Mucosa of rectum (tissue), 2 donors: ENCODE results near the gene ATP2B2.

Source experiments
- H3K27ac ChIP-seq, 2 donors: one replicate each; pipeline ENCODE4 v1.7.0; 2013; ENCODE audit warnings: inconsistent platforms in 2 of 2, low read depth in 2 of 2, low read length in 2 of 2
- H3K27me3 ChIP-seq, 2 donors: one replicate each; pipeline ENCODE4 v1.7.0; 2013; ENCODE audit warnings: low read length in 2 of 2; ENCODE audit not compliant: control insufficient read depth in 2 of 2, insufficient read depth in 2 of 2
- H3K36me3 ChIP-seq, 2 donors: one replicate each; pipeline ENCODE4 v1.7.0; 2013; ENCODE audit warnings: low read length in 2 of 2; ENCODE audit not compliant: control insufficient read depth in 2 of 2, insufficient read depth in 2 of 2
- H3K4me1 ChIP-seq, 2 donors: one replicate each; pipeline ENCODE4 v1.7.0; 2013; ENCODE audit warnings: low read length in 2 of 2, mild to moderate bottlenecking in 1 of 2; ENCODE audit not compliant: control insufficient read depth in 2 of 2, insufficient read depth in 2 of 2
- H3K4me3 ChIP-seq, 2 donors: one replicate each; pipeline ENCODE4 v1.7.0; 2013; ENCODE audit warnings: low read length in 2 of 2
- H3K9ac ChIP-seq, 2 donors: one replicate each; pipeline ENCODE4 v1.7.0; 2013; ENCODE audit warnings: low read length in 2 of 2, low read depth in 1 of 2, mild to moderate bottlenecking in 1 of 2
- H3K9me3 ChIP-seq, 2 donors: one replicate each; pipeline ENCODE4 v1.7.0; 2013; ENCODE audit warnings: low read length in 2 of 2; ENCODE audit not compliant: control insufficient read depth in 2 of 2
- donor health status: healthy.
- donor health status: Normal muscosa, but diverticular disease.

ATP2B2 gene

GRCh38 chr3:10319251-10319650 lies 186.1 kb downstream of the ATP2B2 start:
- Histone ChIP-seq H3K36me3 (peaks cover 37 to 39% of the 10 kb centered on the region in 2 donors), H3K4me3 (peak overlapping the region; percentile 43 to 80), H3K4me1 (peaks cover 9 to 11% of the 10 kb centered on the region in 2 donors), H3K9me3 (no peaks in the 10 kb centered on the region), H3K9ac (peak overlapping the region in 1 of 2 donors; percentile 9), H3K27ac (no peak overlapping the region), H3K27me3 (no peaks in the 10 kb centered on the region)

GRCh38 chr3:10317961-10318350 lies 187.4 kb downstream of the ATP2B2 start:
- Histone ChIP-seq H3K36me3 (peaks cover 48 to 49% of the 10 kb centered on the region in 2 donors), H3K9ac (no peak overlapping the region), H3K9me3 (no peaks in the 10 kb centered on the region), H3K4me1 (peaks cover 9 to 11% of the 10 kb centered on the region in 2 donors), H3K27me3 (no peaks in the 10 kb centered on the region), H3K27ac (no peak overlapping the region), H3K4me3 (no peak overlapping the region)

DNA sequence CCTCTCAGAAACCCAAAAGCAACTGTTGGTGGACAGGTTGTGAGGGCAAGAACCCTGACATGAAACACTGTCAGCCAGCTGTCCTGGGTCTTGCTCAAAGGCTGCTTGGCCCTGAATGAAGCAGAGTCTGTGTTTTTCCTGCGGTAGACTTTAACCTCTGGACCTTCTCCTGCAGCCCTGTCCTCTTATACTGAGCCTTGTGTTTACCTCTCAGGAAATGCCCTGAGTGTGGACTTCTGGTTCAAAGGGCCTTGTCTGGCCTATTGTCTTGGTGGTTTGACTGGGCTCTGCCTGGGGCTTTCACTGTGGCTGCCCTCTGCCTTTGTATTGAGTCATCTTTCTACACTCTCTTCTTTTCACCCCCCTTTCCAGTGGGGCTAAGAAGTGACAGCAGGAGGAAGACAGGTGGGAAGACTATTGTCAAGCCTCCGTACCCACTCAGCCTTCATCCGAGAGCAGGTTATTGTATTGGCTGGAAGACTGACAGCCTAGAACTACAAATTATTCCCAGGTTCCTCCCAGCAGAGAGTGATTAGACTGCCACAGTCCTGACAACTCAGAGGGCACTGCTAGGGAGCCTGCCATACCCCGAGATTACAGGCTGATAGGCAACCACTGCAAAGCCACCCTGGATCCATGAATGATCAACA lies 187.9 kb downstream of the ATP2B2 start:
- no peak overlapping the region for H3K9ac ChIP-seq

GRCh38 chr3:10315771-10316344 lies 189.5 kb downstream of the ATP2B2 start:
- H3K27me3 ChIP-seq, result no peaks in the 10 kb centered on the region
- H3K9me3 ChIP-seq, result no peaks in the 10 kb centered on the region
- peaks cover 9 to 11% of the 10 kb centered on the region in 2 donors for H3K4me1 ChIP-seq
- peaks cover 63 to 68% of the 10 kb centered on the region in 2 donors for H3K36me3 ChIP-seq
- no peak overlapping the region for H3K4me3 ChIP-seq
- no peak overlapping the region for H3K9ac ChIP-seq
- no peak overlapping the region for H3K27ac ChIP-seq

More for the DNA sequence above, 187.9 kb downstream of the ATP2B2 start:
- H3K36me3 ChIP-seq, result peaks cover 54% of the 10 kb centered on the region in 2 donors
- no peaks in the 10 kb centered on the region for H3K27me3 ChIP-seq
- H3K27ac ChIP-seq, result no peak overlapping the region
- H3K4me1 ChIP-seq, result peaks cover 9 to 11% of the 10 kb centered on the region in 2 donors
- H3K9me3 ChIP-seq, result no peaks in the 10 kb centered on the region
- H3K4me3 ChIP-seq, result no peak overlapping the region

DNA sequence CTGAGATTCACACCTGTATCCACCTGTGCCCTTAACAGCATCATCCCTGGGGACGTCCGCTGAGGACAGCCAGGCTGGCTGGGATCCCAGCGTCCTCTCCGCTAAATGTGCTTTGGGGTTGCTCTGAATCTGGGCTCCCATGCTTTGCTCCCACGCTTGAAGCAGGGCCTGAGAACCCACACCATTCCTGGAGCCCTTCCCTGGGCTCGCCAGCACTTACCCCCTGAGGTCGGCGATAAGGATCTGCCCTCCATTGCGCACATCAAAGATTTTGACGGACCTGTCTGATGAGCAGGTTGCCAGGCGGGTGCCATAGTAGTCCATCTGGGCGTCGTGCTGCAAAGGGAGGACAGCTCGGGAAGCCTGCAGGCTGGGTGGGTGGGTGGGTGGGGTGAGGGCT lies 190.3 kb downstream of the ATP2B2 start:
- H3K9me3 ChIP-seq, result no peaks in the 10 kb centered on the region
- H3K4me1 ChIP-seq, result peaks cover 6 to 9% of the 10 kb centered on the region in 2 donors
- H3K9ac ChIP-seq, result no peak overlapping the region
- no peak overlapping the region for H3K27ac ChIP-seq
- H3K27me3 ChIP-seq, result no peaks in the 10 kb centered on the region
- no peak overlapping the region for H3K4me3 ChIP-seq
- H3K36me3 ChIP-seq, result peaks cover 66 to 74% of the 10 kb centered on the region in 2 donors

DNA sequence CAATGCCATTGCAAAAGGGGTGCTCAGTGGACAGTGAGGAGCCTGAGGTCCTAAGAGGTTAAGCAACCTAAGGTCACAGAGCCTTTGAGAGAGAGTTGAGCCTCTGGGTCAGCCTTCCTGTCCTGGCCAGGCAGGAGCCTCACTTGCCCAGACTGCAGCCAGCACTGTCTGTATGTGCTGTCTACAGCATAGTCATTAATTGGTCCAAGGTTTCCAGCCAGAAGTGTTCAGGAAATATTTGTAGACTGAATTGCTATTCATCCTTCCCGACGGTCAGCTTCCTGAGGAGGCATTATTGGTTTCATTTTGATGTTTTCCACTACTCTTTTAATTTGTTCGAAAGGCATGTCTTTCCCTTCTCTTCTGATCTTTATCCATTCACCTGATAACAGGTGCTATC lies 192.5 kb downstream of the ATP2B2 start:
- peaks cover 67 to 79% of the 10 kb centered on the region in 2 donors for H3K36me3 ChIP-seq
- no peaks in the 10 kb centered on the region for H3K9me3 ChIP-seq

GRCh38 chr3:10312391-10312790 lies 193.0 kb downstream of the ATP2B2 start:
- no peak overlapping the region for H3K9ac ChIP-seq
- no peak overlapping the region for H3K4me3 ChIP-seq
- peaks cover 65 to 77% of the 10 kb centered on the region in 2 donors for H3K36me3 ChIP-seq
- H3K27ac ChIP-seq, result no peak overlapping the region
- H3K9me3 ChIP-seq, result no peaks in the 10 kb centered on the region
- no peaks in the 10 kb centered on the region for H3K27me3 ChIP-seq
- no peaks in the 10 kb centered on the region for H3K4me1 ChIP-seq

More for the DNA sequence above, 192.5 kb downstream of the ATP2B2 start:
- Histone ChIP-seq H3K9ac (no peak overlapping the region), H3K4me3 (no peak overlapping the region), H3K27me3 (no peaks in the 10 kb centered on the region), H3K4me1 (no peaks in the 10 kb centered on the region), H3K27ac (no peak overlapping the region)

GRCh38 chr3:10311710-10312109 lies 193.7 kb downstream of the ATP2B2 start:
- no peak overlapping the region for H3K9ac ChIP-seq
- H3K36me3 ChIP-seq, result peaks cover 62 to 73% of the 10 kb centered on the region in 2 donors
- no peak overlapping the region for H3K27ac ChIP-seq

GRCh38 chr3:10310578-10310977 lies 194.8 kb downstream of the ATP2B2 start:
- no peaks in the 10 kb centered on the region for H3K27me3 ChIP-seq
- H3K9ac ChIP-seq, result no peak overlapping the region
- H3K9me3 ChIP-seq, result no peaks in the 10 kb centered on the region
- no peak overlapping the region for H3K4me3 ChIP-seq
- no peaks in the 10 kb centered on the region for H3K4me1 ChIP-seq
- H3K36me3 ChIP-seq, result peaks cover 63 to 72% of the 10 kb centered on the region in 2 donors
- no peak overlapping the region for H3K27ac ChIP-seq

More at GRCh38 chr3:10311710-10312109, 193.7 kb downstream of the ATP2B2 start:
- Histone ChIP-seq H3K27me3 (no peaks in the 10 kb centered on the region), H3K4me1 (no peaks in the 10 kb centered on the region), H3K4me3 (no peak overlapping the region), H3K9me3 (no peaks in the 10 kb centered on the region)

GRCh38 chr3:10309736-10310135 lies 195.7 kb downstream of the ATP2B2 start:
- Histone ChIP-seq H3K4me3 (no peak overlapping the region), H3K27ac (no peak overlapping the region), H3K36me3 (peaks cover 65 to 74% of the 10 kb centered on the region in 2 donors), H3K4me1 (no peaks in the 10 kb centered on the region), H3K27me3 (no peaks in the 10 kb centered on the region), H3K9me3 (no peaks in the 10 kb centered on the region), H3K9ac (no peak overlapping the region)
